Trophoblast cell (in vitro differentiated cells and primary cell): Measurements from ENCODE around the gene BCAN.
A peak's percentile ranks its signal among the peaks of the same experiment; 100 is the strongest.
"Not testable (repeated sequence)": the region's sequence is repeated elsewhere in the genome, so short reads cannot be mapped to it uniquely, and the experiment has no call there.

Source experiments
- DNase-seq, 2 donors: peaks; one replicate each; pipeline ENCODE4 v3.0.0-alpha.2; 2016
- H2AFZ ChIP-seq: 2 replicates; pipeline ENCODE4 v1.6.1; 2013; ENCODE audit warnings: low read length, moderate library complexity, mild to moderate bottlenecking; ENCODE audit not compliant: insufficient read depth, poor library complexity
- H2AK5ac ChIP-seq: 2 replicates; pipeline ENCODE4 v1.6.1; 2013; ENCODE audit warnings: mild to moderate bottlenecking, low read length
- H2BK120ac ChIP-seq: 2 replicates; pipeline ENCODE4 v1.6.1; 2013; ENCODE audit warnings: low read length, mild to moderate bottlenecking, moderate library complexity; ENCODE audit not compliant: insufficient read depth, poor library complexity
- H2BK12ac ChIP-seq: 2 replicates; pipeline ENCODE4 v1.6.1; 2013; ENCODE audit warnings: mild to moderate bottlenecking, low read length, moderate library complexity
- H2BK5ac ChIP-seq: 2 replicates; pipeline ENCODE4 v1.6.1; 2013; ENCODE audit warnings: low read length, low read depth, moderate library complexity, mild to moderate bottlenecking; ENCODE audit not compliant: poor library complexity
- H3K14ac ChIP-seq: 2 replicates; pipeline ENCODE4 v1.6.1; 2013; ENCODE audit warnings: mild to moderate bottlenecking, low read length
- H3K18ac ChIP-seq: 2 replicates; pipeline ENCODE4 v1.6.1; 2013; ENCODE audit warnings: mild to moderate bottlenecking, low read length
- H3K23ac ChIP-seq: 2 replicates; pipeline ENCODE4 v1.6.1; 2013; ENCODE audit warnings: low read length
- H3K27ac ChIP-seq: 2 replicates; pipeline ENCODE4 v1.5.1; 2013; ENCODE audit warnings: low read depth, mild to moderate bottlenecking, inconsistent platforms, low read length, moderate library complexity
- H3K27me3 ChIP-seq: 2 replicates; pipeline ENCODE4 v1.6.1; 2013; ENCODE audit warnings: inconsistent platforms, mild to moderate bottlenecking, low read length, moderate library complexity; ENCODE audit not compliant: insufficient read depth
- H3K36me3 ChIP-seq, 2 experiments: 1 replicate in 1 of 2; 2 replicates in 1 of 2; pipeline ENCODE4 v1.6.1; 2013; ENCODE audit warnings: low read length in 2 of 2, mild to moderate bottlenecking in 2 of 2, moderate library complexity in 1 of 2; ENCODE audit not compliant: insufficient read depth in 2 of 2, control insufficient read depth in 1 of 2
- H3K4ac ChIP-seq: 2 replicates; pipeline ENCODE4 v1.6.1; 2013; ENCODE audit warnings: low read depth, mild to moderate bottlenecking, low read length, moderate library complexity
- H3K4me1 ChIP-seq, 2 experiments: 1 replicate in 1 of 2; 2 replicates in 1 of 2; pipeline ENCODE4 v1.6.1; 2013; ENCODE audit warnings: low read length in 2 of 2, mild to moderate bottlenecking in 2 of 2, moderate library complexity in 1 of 2; ENCODE audit not compliant: insufficient read depth in 2 of 2, control insufficient read depth in 1 of 2
- H3K4me2 ChIP-seq: 2 replicates; pipeline ENCODE4 v1.6.1; 2013; ENCODE audit warnings: inconsistent platforms, mild to moderate bottlenecking, low read length, moderate library complexity
- H3K4me3 ChIP-seq: 2 replicates; pipeline ENCODE4 v1.5.1; 2013; ENCODE audit warnings: mild to moderate bottlenecking, low read depth, low read length, inconsistent platforms
- H3K79me1 ChIP-seq: one replicate; pipeline ENCODE4 v1.6.1; 2013; ENCODE audit warnings: low read length
- H3K79me2 ChIP-seq: 2 replicates; pipeline ENCODE4 v1.6.1; 2013; ENCODE audit warnings: low read length, mild to moderate bottlenecking; ENCODE audit not compliant: control insufficient read depth, insufficient read depth, poor library complexity
- H3K9ac ChIP-seq: 2 replicates; pipeline ENCODE4 v1.6.1; 2013; ENCODE audit warnings: mild to moderate bottlenecking, low read length
- H3K9me3 ChIP-seq: 2 replicates; pipeline ENCODE4 v1.6.1; 2013; ENCODE audit warnings: low read depth, mild to moderate bottlenecking, control low read depth, inconsistent platforms, low read length; ENCODE audit not compliant: insufficient read depth
- H4K12ac ChIP-seq: 2 replicates; pipeline ENCODE4 v1.6.1; 2013; ENCODE audit warnings: low read depth, mild to moderate bottlenecking, low read length, moderate library complexity
- H4K8ac ChIP-seq: 2 replicates; pipeline ENCODE4 v1.6.1; 2013; ENCODE audit warnings: low read depth, mild to moderate bottlenecking, low read length, moderate library complexity
- H4K91ac ChIP-seq: one replicate; pipeline ENCODE4 v1.6.1; 2013; ENCODE audit warnings: low read depth, mild to moderate bottlenecking, low read length, moderate library complexity
- WGBS: extraction: QIAGEN DNeasy Blood & Tissue Kit; methylation state at CpG from one replicate; pipeline ENCODE4 v1.1.7; 2013; ENCODE audit warnings: missing lambda C conversion rate; ENCODE audit not compliant: insufficient read length, insufficient coverage; ENCODE audit errors: extremely low coverage; 5-methylcytosine and 5-hydroxymethylcytosine counted together

Gene BCAN

GRCh38 chr1:156601892-156602291, 40.0 kb upstream of the BCAN start:
- Histone ChIP-seq H3K18ac (no peak overlapping the region), H3K79me2 (peaks cover 3% of the 10 kb centered on the region), H3K9me3 (peaks cover 2% of the 10 kb centered on the region), H2BK120ac (no peak overlapping the region), H3K23ac (no peak overlapping the region), H2BK5ac (no peak overlapping the region), H2AK5ac (peak overlapping the region; percentile 29), H3K9ac (no peak overlapping the region), H2AFZ (peak overlapping the region; percentile 99), H4K12ac (peak overlapping the region; percentile 68), H2BK12ac (no peak overlapping the region), H3K79me1 (peaks cover 7% of the 10 kb centered on the region), H3K4me3 (no peak overlapping the region), H3K4me1 (peaks cover 6 to 10% of the 10 kb centered on the region in 2 experiments), H3K27ac (no peak overlapping the region), H3K36me3 (peaks cover 10 to 14% of the 10 kb centered on the region in 2 experiments), H3K4me2 (peak overlapping the region; percentile 81), H3K4ac (no peak overlapping the region), H4K8ac (peak overlapping the region; percentile 99), H3K14ac (no peak overlapping the region), H4K91ac (peak overlapping the region; percentile 88), H3K27me3 (no peaks in the 10 kb centered on the region)
- DNase-seq, result no peak
- WGBS, result no CpG with 5 or more reads among the region's 12 CpGs

DNA sequence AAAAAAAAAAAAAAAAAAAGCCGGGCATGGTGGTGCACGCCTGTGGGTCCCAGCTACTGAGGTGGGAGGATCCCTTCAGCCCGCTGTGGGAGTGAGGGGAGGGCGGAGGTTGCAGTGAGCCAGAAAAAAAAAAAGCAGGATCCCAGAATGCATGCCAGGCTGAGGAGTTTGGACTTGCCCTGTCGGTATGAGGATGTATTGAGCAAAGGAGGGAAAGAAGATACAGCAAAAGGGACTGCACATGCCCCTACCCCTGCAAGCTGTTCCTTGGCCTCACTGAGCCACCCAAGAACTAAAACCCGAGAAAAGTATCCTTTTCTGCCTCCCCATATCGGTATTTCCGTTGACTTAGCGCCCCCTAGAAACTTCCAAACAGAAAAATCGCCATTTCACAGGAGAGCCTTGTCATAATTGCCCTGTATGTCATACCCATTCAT, 39.3 kb upstream of the BCAN start:
- Histone ChIP-seq H3K27ac (no peak overlapping the region), H3K4ac (no peak overlapping the region), H3K18ac (no peak overlapping the region), H2BK12ac (no peak overlapping the region), H3K23ac (no peak overlapping the region), H3K9me3 (peaks cover 2% of the 10 kb centered on the region), H3K79me1 (peaks cover 7% of the 10 kb centered on the region), H2AFZ (no peak overlapping the region), H3K27me3 (no peaks in the 10 kb centered on the region), H3K14ac (no peak overlapping the region), H4K91ac (no peak overlapping the region), H3K4me2 (no peak overlapping the region), H2BK5ac (no peak overlapping the region), H3K4me3 (no peak overlapping the region), H2AK5ac (no peak overlapping the region), H3K4me1 (peaks cover 6 to 10% of the 10 kb centered on the region in 2 experiments), H3K9ac (no peak overlapping the region), H4K12ac (no peak overlapping the region), H3K79me2 (peaks cover 3% of the 10 kb centered on the region), H2BK120ac (no peak overlapping the region), H3K36me3 (peaks cover 8% of the 10 kb centered on the region in 2 experiments), H4K8ac (peak overlapping the region; percentile 54)
- DNase-seq, result no peak
- no CpG with 5 or more reads among the region's 10 CpGs for WGBS

- H3K4me3 ChIP-seq, H3K4ac ChIP-seq, H3K27me3 ChIP-seq, H2BK12ac ChIP-seq, H4K8ac ChIP-seq, H2BK5ac ChIP-seq, H3K9me3 ChIP-seq, H3K79me1 ChIP-seq, H3K79me2 ChIP-seq, H3K14ac ChIP-seq, H2BK120ac ChIP-seq, H3K4me2 ChIP-seq, H3K27ac ChIP-seq, DNase-seq, H4K91ac ChIP-seq, H3K23ac ChIP-seq, H3K4me1 ChIP-seq, H2AK5ac ChIP-seq, H3K18ac ChIP-seq, H3K9ac ChIP-seq, H2AFZ ChIP-seq, H4K12ac ChIP-seq, H3K36me3 ChIP-seq: not testable (repeated sequence)
- no CpG with 5 or more reads among the region's 4 CpGs for WGBS
Measured at GRCh38 chr1:156607344-156607743, 34.6 kb upstream of the BCAN start.

GRCh38 chr1:156608036-156608674, 33.8 kb upstream of the BCAN start:
- H2BK12ac ChIP-seq, result no peak overlapping the region

More at GRCh38 chr1:156608036-156608674, 33.8 kb upstream of the BCAN start:
- H4K91ac ChIP-seq, result no peak overlapping the region
- no peak overlapping the region for H4K12ac ChIP-seq
- DNase-seq, result peak; percentile 79 to 88
- H4K8ac ChIP-seq, result no peak overlapping the region
- no peaks in the 10 kb centered on the region for H3K79me2 ChIP-seq
- no peaks in the 10 kb centered on the region for H3K79me1 ChIP-seq
- no peak overlapping the region for H3K4ac ChIP-seq
- H3K4me1 ChIP-seq, result no peaks in the 10 kb centered on the region
- no peak overlapping the region for H3K23ac ChIP-seq
- no peak overlapping the region for H3K9ac ChIP-seq
- H3K36me3 ChIP-seq, result no peaks in the 10 kb centered on the region
- no peak overlapping the region for H3K4me3 ChIP-seq
- WGBS, result no CpG with 5 or more reads among the region's 7 CpGs
- no peak overlapping the region for H2BK5ac ChIP-seq
- H2AFZ ChIP-seq, result no peak overlapping the region
- no peak overlapping the region for H3K14ac ChIP-seq
- no peak overlapping the region for H3K18ac ChIP-seq
- H3K27me3 ChIP-seq, result no peaks in the 10 kb centered on the region
- H3K27ac ChIP-seq, result no peak overlapping the region
- peaks cover 2% of the 10 kb centered on the region for H3K9me3 ChIP-seq
- H2BK120ac ChIP-seq, result no peak overlapping the region
- no peak overlapping the region for H2AK5ac ChIP-seq
- H3K4me2 ChIP-seq, result no peak overlapping the region
